Erythroblast (primary cell): ENCODE measurements around the gene KCNIP3.

Experiments
- DNase-seq, 2 experiments: peaks; one replicate each; lab custom pipeline; 2025; lab: John Stamatoyannopoulos, UW
- GATA1 ChIP-seq: IDR thresholded peaks from 2 replicates; pipeline ENCODE4 v1.6.1; 2011; ENCODE audit warnings: low read depth, mild to moderate bottlenecking, control low read depth, low read length, moderate library complexity
- POLR2A ChIP-seq: IDR thresholded peaks from 2 replicates; pipeline ENCODE4 v1.6.1; 2011; ENCODE audit warnings: mild to moderate bottlenecking, low read length

KCNIP3 gene

GRCh38 chr2:95380731-95381130, 83.6 kb downstream of the KCNIP3 start:
- TF ChIP-seq GATA1 (no peak), POLR2A (no peak)
- DNase-seq = no peak

- no peak for DNase-seq
These were observed 84.4 kb downstream of the KCNIP3 start for GRCh38 chr2:95381212-95382191.

GRCh38 chr2:95382192-95382591, 85.0 kb downstream of the KCNIP3 start:
- no peak for TF ChIP-seq POLR2A
- no peak for TF ChIP-seq GATA1
- DNase-seq = no peak

More at GRCh38 chr2:95381212-95382191, 84.4 kb downstream of the KCNIP3 start:
- TF ChIP-seq GATA1 = no peak
- no peak for TF ChIP-seq POLR2A

- TF ChIP-seq POLR2A = no peak
- no peak for TF ChIP-seq GATA1
- DNase-seq = no peak
These were observed 85.8 kb downstream of the KCNIP3 start for GRCh38 chr2:95382686-95383634.

- DNase-seq = no peak
- TF ChIP-seq POLR2A (no peak), GATA1 (no peak)
These were observed 86.5 kb downstream of the KCNIP3 start for GRCh38 chr2:95383635-95384027.

GRCh38 chr2:95384854-95385569, 87.9 kb downstream of the KCNIP3 start:
- TF ChIP-seq POLR2A = no peak
- no peak for TF ChIP-seq GATA1
- no peak for DNase-seq

- TF ChIP-seq POLR2A = no peak
- TF ChIP-seq GATA1 = no peak
- DNase-seq = no peak
These were observed 88.4 kb downstream of the KCNIP3 start for GRCh38 chr2:95385570-95385984.

GRCh38 chr2:95386031-95386430, 88.9 kb downstream of the KCNIP3 start:
- DNase-seq = no peak
- TF ChIP-seq POLR2A (no peak), GATA1 (no peak)

- TF ChIP-seq POLR2A = no peak
- TF ChIP-seq GATA1 = no peak
- DNase-seq = no peak
These were observed 90.2 kb downstream of the KCNIP3 start for GRCh38 chr2:95387358-95387757.

GRCh38 chr2:95388091-95388692, 91.0 kb downstream of the KCNIP3 start:
- DNase-seq = no peak

GRCh38 chr2:95388856-95389244, 91.7 kb downstream of the KCNIP3 start:
- no peak for DNase-seq
- TF ChIP-seq POLR2A = no peak
- no peak for TF ChIP-seq GATA1

More at GRCh38 chr2:95388091-95388692, 91.0 kb downstream of the KCNIP3 start:
- TF ChIP-seq GATA1 (no peak), POLR2A (no peak)

GRCh38 chr2:95389245-95390119, 92.3 kb downstream of the KCNIP3 start:
- TF ChIP-seq GATA1 = no peak
- TF ChIP-seq POLR2A = no peak
- DNase-seq = peak; percentile 56 to 73
